ENCODE data around the gene CCDC18.

Gene CCDC18

GRCh38 chr1:93180723-93181613 lies at the start of gene CCDC18:
Gene CCDC18 (plus strand): TSS chr1:93180724. CDS start chr1:93183362, 2,638 bp downstream.
- Histone ChIP-seq H3K36me3 (ENCODE audit: insufficient read depth, low read length) (no peaks in the 10 kb centered on the region), H3K27me3 (ENCODE audit: control insufficient read depth in 1 of 2, insufficient read depth in 2 of 2, low read length in 2 of 2) (no peaks in the 10 kb centered on the region), H3K27ac (ENCODE audit: low read depth, low read length) (peak within 1 kb of the TSS; percentile 95), H3K4me1 (ENCODE audit: insufficient read depth, low read length) (peaks cover 15% of the 10 kb centered on the region), H3K4me3 (ENCODE audit: low read depth in 1 of 2, low read length in 2 of 2) (peak within 1 kb of the TSS; percentile 99 to 100), H3K9me3 (ENCODE audit: low read length) (no peaks in the 10 kb centered on the region), H3K9ac (ENCODE audit: low read length) (peak within 1 kb of the TSS; percentile 97)

GRCh38 chr1:93132638-93133037 lies 47.9 kb upstream of the CCDC18 start:
- no peaks in the 10 kb centered on the region for H3K27me3 ChIP-seq (ENCODE audit: control insufficient read depth in 1 of 2, insufficient read depth in 2 of 2, low read length in 2 of 2)
- peaks cover 12% of the 10 kb centered on the region for H3K36me3 ChIP-seq (ENCODE audit: insufficient read depth, low read length)
- no peak overlapping the region for H3K27ac ChIP-seq (ENCODE audit: low read depth, low read length)
- H3K9ac ChIP-seq (ENCODE audit: low read length) = no peak overlapping the region
- H3K4me1 ChIP-seq (ENCODE audit: insufficient read depth, low read length) = no peaks in the 10 kb centered on the region
- no peak overlapping the region for H3K4me3 ChIP-seq (ENCODE audit: low read depth in 1 of 2, low read length in 2 of 2)
- no peaks in the 10 kb centered on the region for H3K9me3 ChIP-seq (ENCODE audit: low read length)

DNA sequence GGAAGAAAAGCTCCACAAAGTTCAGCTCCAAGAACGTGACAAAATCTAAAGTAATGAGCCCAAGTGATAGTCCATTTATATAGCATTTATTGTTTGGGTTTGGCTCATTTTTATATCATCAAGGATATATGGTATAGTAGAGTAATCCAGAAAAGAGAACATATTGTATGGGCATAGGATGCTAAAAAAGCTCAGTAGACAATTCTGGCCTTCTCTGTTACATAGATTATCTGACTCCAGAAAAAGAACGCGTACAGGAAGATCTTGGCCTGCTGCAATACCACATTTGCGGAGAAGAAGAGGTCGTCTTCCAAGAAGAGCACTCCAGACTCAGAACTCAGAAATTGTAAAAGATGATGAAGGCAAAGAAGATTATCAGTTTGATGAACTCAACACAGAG lies 44.1 kb upstream of the CCDC18 start:
- Histone ChIP-seq H3K27me3 (ENCODE audit: control insufficient read depth in 1 of 2, insufficient read depth in 2 of 2, low read length in 2 of 2) (no peaks in the 10 kb centered on the region), H3K27ac (ENCODE audit: low read depth, low read length) (no peak overlapping the region), H3K36me3 (ENCODE audit: insufficient read depth, low read length) (peaks cover 13% of the 10 kb centered on the region), H3K9me3 (ENCODE audit: low read length) (no peaks in the 10 kb centered on the region), H3K9ac (ENCODE audit: low read length) (no peak overlapping the region), H3K4me3 (ENCODE audit: low read depth in 1 of 2, low read length in 2 of 2) (no peak overlapping the region), H3K4me1 (ENCODE audit: insufficient read depth, low read length) (no peaks in the 10 kb centered on the region)

DNA sequence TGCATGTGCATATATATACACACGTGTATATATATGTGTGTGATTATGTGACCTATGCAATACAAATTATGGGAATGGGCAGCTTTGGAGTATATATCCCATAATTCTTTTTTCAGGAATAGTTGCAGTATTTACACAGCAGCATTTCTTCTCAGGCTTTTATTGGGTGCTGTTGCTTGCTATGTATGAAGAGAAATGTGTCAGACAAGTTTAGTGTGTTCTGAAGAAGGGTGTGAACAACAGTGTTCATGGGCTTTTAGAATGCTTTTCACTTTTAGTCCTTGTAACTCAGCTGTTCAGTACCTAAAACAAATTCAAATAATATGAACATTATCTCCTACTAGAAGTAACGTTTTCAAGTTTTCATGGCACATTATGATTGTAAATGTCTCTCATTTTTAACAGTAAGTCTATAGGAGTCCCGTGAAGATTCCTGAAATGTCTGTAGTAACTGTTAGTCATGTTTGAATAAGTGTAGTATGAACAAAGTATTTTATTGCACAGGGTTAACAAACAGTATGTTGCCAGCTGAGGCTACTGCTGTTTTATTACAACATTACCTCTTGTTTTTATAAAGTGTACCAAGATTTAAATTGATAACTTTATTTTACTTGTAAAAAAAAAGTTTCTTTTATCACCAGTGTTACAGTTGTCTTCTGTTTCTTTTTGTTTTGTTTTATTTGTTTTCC lies 42.8 kb upstream of the CCDC18 start:
- H3K27ac ChIP-seq (ENCODE audit: low read depth, low read length) = no peak overlapping the region
- no peaks in the 10 kb centered on the region for H3K9me3 ChIP-seq (ENCODE audit: low read length)
- H3K9ac ChIP-seq (ENCODE audit: low read length) = no peak overlapping the region
- H3K4me1 ChIP-seq (ENCODE audit: insufficient read depth, low read length) = no peaks in the 10 kb centered on the region
- no peak overlapping the region for H3K4me3 ChIP-seq (ENCODE audit: low read depth in 1 of 2, low read length in 2 of 2)
- H3K36me3 ChIP-seq (ENCODE audit: insufficient read depth, low read length) = peaks cover 13% of the 10 kb centered on the region
- no peaks in the 10 kb centered on the region for H3K27me3 ChIP-seq (ENCODE audit: control insufficient read depth in 1 of 2, insufficient read depth in 2 of 2, low read length in 2 of 2)

- Histone ChIP-seq H3K36me3 (ENCODE audit: insufficient read depth, low read length) (peaks cover 6% of the 10 kb centered on the region), H3K4me3 (ENCODE audit: low read depth in 1 of 2, low read length in 2 of 2) (no peak overlapping the region), H3K9ac (ENCODE audit: low read length) (no peak overlapping the region), H3K27ac (ENCODE audit: low read depth, low read length) (no peak overlapping the region), H3K27me3 (ENCODE audit: control insufficient read depth in 1 of 2, insufficient read depth in 2 of 2, low read length in 2 of 2) (no peaks in the 10 kb centered on the region), H3K4me1 (ENCODE audit: insufficient read depth, low read length) (no peaks in the 10 kb centered on the region), H3K9me3 (ENCODE audit: low read length) (no peaks in the 10 kb centered on the region)
Measured at GRCh38 chr1:93140106-93140505, 40.4 kb upstream of the CCDC18 start.

DNA sequence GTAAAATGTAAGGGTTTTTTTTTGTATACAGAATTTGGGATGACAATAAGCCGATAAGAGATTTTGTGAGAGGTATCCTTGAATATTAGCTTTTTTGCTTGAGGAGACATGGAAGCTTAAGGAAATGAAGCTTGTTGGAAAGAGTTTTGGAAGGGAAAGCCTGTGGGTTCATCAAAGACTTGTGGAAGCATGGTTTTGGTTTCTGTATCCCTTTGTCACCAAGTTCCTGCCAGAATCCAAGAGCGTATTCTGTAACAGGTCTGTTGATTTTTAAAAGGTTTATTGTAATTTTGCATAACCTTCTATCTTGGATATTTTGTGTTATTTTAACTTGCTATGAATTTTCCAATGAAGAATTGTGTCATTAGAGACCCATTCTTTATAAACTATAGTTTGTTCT lies 38.4 kb upstream of the CCDC18 start:
- no peak overlapping the region for H3K4me3 ChIP-seq (ENCODE audit: low read depth in 1 of 2, low read length in 2 of 2)
- no peaks in the 10 kb centered on the region for H3K4me1 ChIP-seq (ENCODE audit: insufficient read depth, low read length)
- no peak overlapping the region for H3K27ac ChIP-seq (ENCODE audit: low read depth, low read length)
- no peaks in the 10 kb centered on the region for H3K9me3 ChIP-seq (ENCODE audit: low read length)
- H3K36me3 ChIP-seq (ENCODE audit: insufficient read depth, low read length) = peaks cover 5% of the 10 kb centered on the region
- H3K27me3 ChIP-seq (ENCODE audit: control insufficient read depth in 1 of 2, insufficient read depth in 2 of 2, low read length in 2 of 2) = no peaks in the 10 kb centered on the region
- H3K9ac ChIP-seq (ENCODE audit: low read length) = no peak overlapping the region

DNA sequence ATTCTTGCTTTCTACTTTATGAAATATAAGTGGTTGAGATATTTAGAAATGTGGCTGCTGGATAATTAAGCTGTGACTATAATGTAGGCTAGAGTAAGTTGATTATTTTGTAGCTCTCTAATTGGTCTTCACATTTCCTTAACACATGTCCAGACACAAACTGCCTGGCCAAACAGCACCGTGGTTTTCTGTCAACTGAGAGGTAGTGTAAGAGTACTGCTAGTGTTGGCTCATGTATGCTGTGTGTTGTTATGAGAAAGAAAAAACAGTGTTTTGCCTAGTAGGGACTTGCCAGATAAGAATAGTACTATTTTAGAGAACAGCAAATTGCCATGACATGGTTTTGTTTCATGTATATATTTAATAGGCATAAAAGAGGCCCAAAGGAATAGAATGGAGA lies 37.4 kb upstream of the CCDC18 start:
- H3K4me1 ChIP-seq (ENCODE audit: insufficient read depth, low read length) = peaks cover 5% of the 10 kb centered on the region
- no peaks in the 10 kb centered on the region for H3K36me3 ChIP-seq (ENCODE audit: insufficient read depth, low read length)
- H3K9me3 ChIP-seq (ENCODE audit: low read length) = no peaks in the 10 kb centered on the region
- H3K9ac ChIP-seq (ENCODE audit: low read length) = no peak overlapping the region
- no peak overlapping the region for H3K27ac ChIP-seq (ENCODE audit: low read depth, low read length)
- no peak overlapping the region for H3K4me3 ChIP-seq (ENCODE audit: low read depth in 1 of 2, low read length in 2 of 2)
- no peaks in the 10 kb centered on the region for H3K27me3 ChIP-seq (ENCODE audit: control insufficient read depth in 1 of 2, insufficient read depth in 2 of 2, low read length in 2 of 2)

DNA sequence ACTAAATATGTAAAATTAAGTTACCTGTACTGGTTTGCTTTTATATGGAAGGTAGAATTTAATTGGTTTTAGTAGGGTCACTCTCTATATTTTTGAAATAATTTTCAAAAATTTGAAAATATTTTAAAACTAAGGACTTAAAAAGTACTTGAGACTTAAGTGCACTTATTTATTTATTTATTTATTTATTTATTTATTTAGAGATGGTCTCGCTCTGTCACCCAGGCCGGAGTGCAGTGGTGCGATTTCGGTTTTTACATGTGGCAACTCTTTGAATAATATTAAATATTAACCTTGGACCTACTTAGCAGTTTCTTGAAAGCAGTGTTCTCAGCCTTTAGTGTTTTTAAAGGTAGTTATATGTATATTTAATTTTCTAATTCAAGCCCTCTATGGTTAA lies 36.8 kb upstream of the CCDC18 start:
- no peak overlapping the region for H3K27ac ChIP-seq (ENCODE audit: low read depth, low read length)
- H3K4me3 ChIP-seq (ENCODE audit: low read depth in 1 of 2, low read length in 2 of 2) = no peak overlapping the region
- no peaks in the 10 kb centered on the region for H3K9me3 ChIP-seq (ENCODE audit: low read length)
- H3K9ac ChIP-seq (ENCODE audit: low read length) = no peak overlapping the region
- H3K27me3 ChIP-seq (ENCODE audit: control insufficient read depth in 1 of 2, insufficient read depth in 2 of 2, low read length in 2 of 2) = no peaks in the 10 kb centered on the region
- no peaks in the 10 kb centered on the region for H3K36me3 ChIP-seq (ENCODE audit: insufficient read depth, low read length)
- peaks cover 5% of the 10 kb centered on the region for H3K4me1 ChIP-seq (ENCODE audit: insufficient read depth, low read length)

DNA sequence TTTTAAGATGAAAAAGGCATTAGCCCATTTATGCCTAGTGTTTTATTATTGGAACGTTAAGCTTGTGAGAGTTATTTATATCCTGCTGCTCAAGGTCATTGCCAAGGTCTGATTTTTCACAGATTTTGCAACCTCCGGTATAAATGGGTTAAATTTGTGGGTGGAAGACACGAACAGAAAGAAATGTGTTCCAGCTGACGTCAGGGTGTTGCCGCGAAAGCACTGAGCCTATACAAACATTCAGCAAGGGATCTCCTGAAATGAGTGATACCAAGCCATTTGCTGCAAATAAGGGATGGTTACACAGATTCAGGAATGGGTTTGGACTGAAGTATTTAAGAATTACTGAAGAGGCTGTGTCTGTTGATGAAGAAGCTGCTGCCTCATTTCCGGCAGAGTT lies 32.5 kb upstream of the CCDC18 start:
- Histone ChIP-seq H3K9me3 (ENCODE audit: low read length) (no peaks in the 10 kb centered on the region), H3K36me3 (ENCODE audit: insufficient read depth, low read length) (no peaks in the 10 kb centered on the region), H3K4me1 (ENCODE audit: insufficient read depth, low read length) (peaks cover 5% of the 10 kb centered on the region), H3K9ac (ENCODE audit: low read length) (no peak overlapping the region), H3K27ac (ENCODE audit: low read depth, low read length) (no peak overlapping the region), H3K4me3 (ENCODE audit: low read depth in 1 of 2, low read length in 2 of 2) (no peak overlapping the region), H3K27me3 (ENCODE audit: control insufficient read depth in 1 of 2, insufficient read depth in 2 of 2, low read length in 2 of 2) (no peaks in the 10 kb centered on the region)

DNA sequence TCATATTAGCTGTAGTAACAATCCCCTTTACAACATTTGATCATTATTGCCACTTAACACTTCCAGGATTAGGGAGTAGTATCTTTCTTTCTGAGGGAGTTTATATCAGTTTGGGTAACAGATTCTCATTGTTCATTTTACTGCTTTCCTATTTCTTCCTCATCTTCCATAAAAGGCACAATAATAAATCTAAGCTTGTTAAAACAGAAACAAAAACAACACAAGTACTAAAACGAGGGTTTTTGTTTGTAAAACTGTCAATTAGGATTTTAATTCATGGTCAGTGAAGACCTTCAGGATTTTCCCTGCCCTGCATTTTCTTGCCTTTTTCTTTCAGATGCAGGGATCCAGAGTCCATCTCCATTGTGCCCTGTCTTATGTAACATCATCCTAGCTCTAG lies 29.8 kb upstream of the CCDC18 start:
- Histone ChIP-seq H3K4me3 (ENCODE audit: low read depth in 1 of 2, low read length in 2 of 2) (no peak overlapping the region), H3K27me3 (ENCODE audit: control insufficient read depth in 1 of 2, insufficient read depth in 2 of 2, low read length in 2 of 2) (no peaks in the 10 kb centered on the region), H3K4me1 (ENCODE audit: insufficient read depth, low read length) (peaks cover 5% of the 10 kb centered on the region), H3K9ac (ENCODE audit: low read length) (no peak overlapping the region), H3K9me3 (ENCODE audit: low read length) (no peaks in the 10 kb centered on the region), H3K36me3 (ENCODE audit: insufficient read depth, low read length) (peaks cover 7% of the 10 kb centered on the region), H3K27ac (ENCODE audit: low read depth, low read length) (no peak overlapping the region)

GRCh38 chr1:93151474-93151873 lies 29.1 kb upstream of the CCDC18 start:
- Histone ChIP-seq H3K9me3 (ENCODE audit: low read length) (no peaks in the 10 kb centered on the region), H3K27ac (ENCODE audit: low read depth, low read length) (no peak overlapping the region), H3K4me1 (ENCODE audit: insufficient read depth, low read length) (peaks cover 5% of the 10 kb centered on the region), H3K9ac (ENCODE audit: low read length) (no peak overlapping the region), H3K4me3 (ENCODE audit: low read depth in 1 of 2, low read length in 2 of 2) (no peak overlapping the region), H3K27me3 (ENCODE audit: control insufficient read depth in 1 of 2, insufficient read depth in 2 of 2, low read length in 2 of 2) (no peaks in the 10 kb centered on the region), H3K36me3 (ENCODE audit: insufficient read depth, low read length) (peaks cover 7% of the 10 kb centered on the region)

Data from muscle layer of colon (tissue), 2 donors.